Activated naive CD4-positive, alpha-beta T cell treated with anti-CD3 and anti-CD28 coated beads, Interleukin-2, amount 50 U/mL, for 24 hours (primary cell): ENCODE measurements around the gene SH2D2A.

Source experiments
- H3K27ac Mint-ChIP-seq: one replicate; pipeline ENCODE4 v1.8.0; 2021; ENCODE audit warnings: mild to moderate bottlenecking, mixed read lengths
- H3K27me3 Mint-ChIP-seq: one replicate; pipeline ENCODE4 v1.8.0; 2021; ENCODE audit warnings: mixed read lengths
- H3K36me3 Mint-ChIP-seq: one replicate; pipeline ENCODE4 v1.8.0; 2021; ENCODE audit warnings: mixed read lengths
- H3K4me1 Mint-ChIP-seq: one replicate; pipeline ENCODE4 v1.8.0; 2021; ENCODE audit warnings: mixed read lengths
- H3K4me3 Mint-ChIP-seq: one replicate; pipeline ENCODE4 v1.8.0; 2021; ENCODE audit warnings: mild to moderate bottlenecking, mixed read lengths
- H3K9me3 Mint-ChIP-seq: one replicate; pipeline ENCODE4 v1.8.0; 2021; ENCODE audit warnings: mixed read lengths

The SH2D2A gene

DNA sequence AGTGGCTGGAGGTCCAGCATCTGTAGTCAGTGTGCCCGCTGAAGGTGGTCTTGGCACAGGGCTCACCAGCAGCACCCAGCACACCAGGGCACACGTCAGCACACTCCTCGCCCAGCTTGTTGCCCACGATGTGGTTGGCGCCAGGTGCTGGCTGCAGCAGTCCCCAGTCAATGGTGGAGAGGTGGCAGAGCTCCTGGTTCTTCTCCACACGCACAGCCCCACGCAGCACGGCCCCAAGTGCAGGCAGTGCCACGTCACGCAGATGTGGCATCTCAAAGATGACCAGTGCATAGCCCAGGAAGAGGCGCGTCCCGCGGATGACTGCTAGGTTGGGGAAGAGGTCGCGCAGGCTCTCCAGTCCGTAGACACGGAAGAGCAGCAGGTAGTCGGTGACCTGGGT, 37.1 kb upstream of the SH2D2A start:
- Mint-ChIP-seq H3K9me3 (no peaks in the 10 kb centered on the region), H3K27me3 (peaks cover 6% of the 10 kb centered on the region), H3K4me1 (peaks cover 9% of the 10 kb centered on the region), H3K27ac (no peak overlapping the region), H3K36me3 (no peaks in the 10 kb centered on the region), H3K4me3 (no peak overlapping the region)

- Mint-ChIP-seq H3K9me3 (no peaks in the 10 kb centered on the region), H3K36me3 (no peaks in the 10 kb centered on the region), H3K4me1 (peaks cover 14% of the 10 kb centered on the region), H3K4me3 (no peak overlapping the region), H3K27ac (no peak overlapping the region), H3K27me3 (peaks cover 2% of the 10 kb centered on the region)
Measured at GRCh38 chr1:156852418-156852874, 35.8 kb upstream of the SH2D2A start.

GRCh38 chr1:156851779-156852417, 35.2 kb upstream of the SH2D2A start:
- Mint-ChIP-seq H3K27me3 (peaks cover 3% of the 10 kb centered on the region), H3K27ac (no peak overlapping the region), H3K4me1 (peaks cover 18% of the 10 kb centered on the region), H3K9me3 (no peaks in the 10 kb centered on the region), H3K36me3 (no peaks in the 10 kb centered on the region), H3K4me3 (no peak overlapping the region)

- Mint-ChIP-seq H3K27ac (no peak overlapping the region), H3K4me3 (peak overlapping the region; percentile 47), H3K36me3 (no peaks in the 10 kb centered on the region), H3K9me3 (no peaks in the 10 kb centered on the region), H3K4me1 (peaks cover 32% of the 10 kb centered on the region), H3K27me3 (peaks cover 11% of the 10 kb centered on the region)
Measured at GRCh38 chr1:156849151-156849496, 32.5 kb upstream of the SH2D2A start.

- Mint-ChIP-seq H3K36me3 (no peaks in the 10 kb centered on the region), H3K4me3 (peak overlapping the region; percentile 47), H3K4me1 (peaks cover 36% of the 10 kb centered on the region), H3K9me3 (no peaks in the 10 kb centered on the region), H3K27me3 (peaks cover 16% of the 10 kb centered on the region), H3K27ac (no peak overlapping the region)
Measured at GRCh38 chr1:156848461-156849150, 32.0 kb upstream of the SH2D2A start.

GRCh38 chr1:156847591-156848460, 31.2 kb upstream of the SH2D2A start:
- Mint-ChIP-seq H3K9me3 (no peaks in the 10 kb centered on the region), H3K4me3 (peak overlapping the region; percentile 8), H3K36me3 (no peaks in the 10 kb centered on the region), H3K27me3 (peaks cover 22% of the 10 kb centered on the region), H3K27ac (no peak overlapping the region), H3K4me1 (peaks cover 36% of the 10 kb centered on the region)

GRCh38 chr1:156846643-156847042, 30.0 kb upstream of the SH2D2A start:
- Mint-ChIP-seq H3K27me3 (peaks cover 28% of the 10 kb centered on the region), H3K4me3 (no peak overlapping the region), H3K4me1 (peaks cover 36% of the 10 kb centered on the region), H3K9me3 (no peaks in the 10 kb centered on the region), H3K36me3 (no peaks in the 10 kb centered on the region), H3K27ac (no peak overlapping the region)

- Mint-ChIP-seq H3K4me1 (peaks cover 36% of the 10 kb centered on the region), H3K9me3 (no peaks in the 10 kb centered on the region), H3K27ac (peak overlapping the region; percentile 51), H3K4me3 (no peak overlapping the region), H3K27me3 (peaks cover 29% of the 10 kb centered on the region), H3K36me3 (no peaks in the 10 kb centered on the region)
Measured at GRCh38 chr1:156845953-156846545, 29.4 kb upstream of the SH2D2A start.

DNA sequence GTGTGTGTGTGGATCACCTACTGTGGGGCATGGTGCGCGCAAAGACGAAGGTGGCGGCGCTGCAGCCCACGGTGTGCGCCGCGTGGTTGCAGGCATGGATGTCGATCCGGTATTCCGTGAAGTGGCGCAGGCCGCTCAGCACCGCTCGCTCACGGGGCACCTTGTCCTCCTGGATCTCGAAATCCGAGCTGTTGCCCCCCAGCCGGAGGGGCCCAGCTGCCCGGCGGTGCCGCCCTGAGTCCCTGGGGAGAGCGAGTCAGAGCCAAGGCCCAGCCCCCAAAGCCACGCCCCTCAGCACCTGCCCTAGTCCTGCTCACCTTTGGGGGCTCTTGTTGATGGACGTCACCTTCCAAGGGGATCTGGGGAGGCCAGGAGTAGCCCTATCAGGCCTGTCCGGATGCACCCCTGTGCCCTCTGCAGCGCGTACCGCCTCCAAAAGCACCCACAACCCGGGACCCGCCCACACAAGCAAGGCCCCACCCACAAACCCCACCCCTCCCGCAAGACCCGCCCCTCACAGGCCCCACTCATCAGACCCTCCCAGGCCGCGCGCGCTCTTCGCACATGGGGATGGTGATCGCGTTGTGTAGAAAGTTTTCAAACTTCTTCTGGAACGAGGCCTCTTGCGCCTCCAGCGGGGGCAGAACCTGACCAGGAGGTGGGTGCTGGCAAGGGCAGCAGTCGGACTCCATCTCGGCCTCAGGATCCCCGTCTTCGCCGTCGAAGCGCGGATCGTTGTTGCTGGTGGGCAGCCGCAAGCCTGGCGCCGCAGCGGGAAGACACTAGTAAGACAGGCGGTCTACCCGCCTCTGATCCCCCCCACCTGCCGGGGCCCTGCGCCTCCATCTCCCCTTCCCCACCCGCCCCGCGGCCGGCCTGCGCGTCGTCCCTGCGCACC, 28.7 kb upstream of the SH2D2A start:
- Mint-ChIP-seq H3K27ac (no peak overlapping the region), H3K9me3 (no peaks in the 10 kb centered on the region), H3K36me3 (no peaks in the 10 kb centered on the region), H3K27me3 (peaks cover 33% of the 10 kb centered on the region), H3K4me3 (peak overlapping the region; percentile 73), H3K4me1 (peaks cover 36% of the 10 kb centered on the region)

GRCh38 chr1:156844638-156845037, 28.0 kb upstream of the SH2D2A start:
- Mint-ChIP-seq H3K4me3 (peak overlapping the region; percentile 52), H3K27me3 (peaks cover 35% of the 10 kb centered on the region), H3K36me3 (no peaks in the 10 kb centered on the region), H3K27ac (no peak overlapping the region), H3K9me3 (no peaks in the 10 kb centered on the region), H3K4me1 (peaks cover 36% of the 10 kb centered on the region)

- no peaks in the 10 kb centered on the region for H3K9me3 Mint-ChIP-seq
- peaks cover 35% of the 10 kb centered on the region for H3K4me1 Mint-ChIP-seq
- H3K27me3 Mint-ChIP-seq, result peaks cover 37% of the 10 kb centered on the region
- no peak overlapping the region for H3K27ac Mint-ChIP-seq
- no peak overlapping the region for H3K4me3 Mint-ChIP-seq
- no peaks in the 10 kb centered on the region for H3K36me3 Mint-ChIP-seq
Measured at GRCh38 chr1:156844102-156844501, 27.5 kb upstream of the SH2D2A start.

DNA sequence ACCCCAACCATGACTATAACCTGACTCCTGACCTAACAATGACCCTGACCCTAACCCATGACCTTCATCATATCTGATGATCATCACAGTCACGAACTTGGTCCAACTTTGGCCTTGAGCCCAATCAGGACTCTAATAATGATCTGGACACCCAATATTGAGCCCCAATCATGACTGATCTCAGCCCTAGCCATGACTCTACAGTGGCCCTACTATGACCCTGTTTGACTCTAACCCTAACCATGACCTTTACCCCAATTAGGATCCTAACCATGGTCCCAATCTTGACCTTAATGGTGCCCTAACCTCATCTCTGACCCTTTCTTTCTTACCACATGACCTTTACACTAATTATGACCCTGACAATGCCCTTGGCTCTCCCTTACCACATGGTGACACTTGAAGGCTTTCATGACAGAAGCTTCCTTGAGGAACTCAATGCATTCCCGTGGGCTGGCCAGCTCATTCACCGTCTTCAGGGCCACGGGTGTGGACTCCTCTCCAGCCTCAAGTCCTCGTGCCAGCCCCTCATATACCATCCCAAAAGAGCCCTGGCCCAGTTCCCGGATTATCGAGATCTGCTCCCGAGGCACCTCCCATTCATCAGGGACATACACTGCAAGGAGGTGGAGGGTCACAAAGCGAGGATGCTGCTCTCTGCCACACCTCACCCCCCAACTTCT, 26.1 kb upstream of the SH2D2A start:
- H3K9me3 Mint-ChIP-seq, result no peaks in the 10 kb centered on the region
- peaks cover 39% of the 10 kb centered on the region for H3K27me3 Mint-ChIP-seq
- H3K27ac Mint-ChIP-seq, result no peak overlapping the region
- H3K36me3 Mint-ChIP-seq, result no peaks in the 10 kb centered on the region
- H3K4me3 Mint-ChIP-seq, result no peak overlapping the region
- H3K4me1 Mint-ChIP-seq, result peaks cover 27% of the 10 kb centered on the region

DNA sequence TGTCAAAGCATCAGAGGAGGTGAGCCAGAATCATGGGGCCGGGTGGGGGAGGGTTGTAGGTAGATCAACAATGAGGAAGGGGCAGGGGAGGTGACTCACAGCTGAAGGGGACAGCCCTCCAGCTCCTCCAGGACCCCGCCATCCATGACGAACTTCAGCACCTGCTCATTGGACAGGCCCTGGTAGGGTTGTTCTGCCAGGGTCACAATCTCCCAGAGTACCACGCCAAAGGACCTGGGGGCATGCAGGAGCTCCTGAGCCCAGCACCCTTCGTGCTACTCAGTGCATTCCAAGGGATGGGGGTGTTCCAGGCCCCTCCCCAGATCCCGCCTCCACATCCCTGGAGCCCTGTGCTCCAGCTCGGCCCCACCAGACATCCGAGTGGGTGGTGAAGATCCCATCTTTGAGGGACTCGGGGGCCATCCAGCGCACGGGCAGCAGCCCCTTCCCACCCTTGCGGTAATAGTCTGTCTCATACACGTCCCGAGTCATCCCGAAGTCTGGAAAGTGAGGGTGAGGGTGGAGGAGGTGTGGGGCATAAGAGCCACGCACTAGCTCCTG, 24.7 kb upstream of the SH2D2A start:
- Mint-ChIP-seq H3K36me3 (no peaks in the 10 kb centered on the region), H3K4me1 (peaks cover 24% of the 10 kb centered on the region), H3K4me3 (no peak overlapping the region), H3K27me3 (peaks cover 37% of the 10 kb centered on the region), H3K27ac (no peak overlapping the region), H3K9me3 (no peaks in the 10 kb centered on the region)

- Mint-ChIP-seq H3K9me3 (no peaks in the 10 kb centered on the region), H3K4me1 (peaks cover 26% of the 10 kb centered on the region), H3K4me3 (no peak overlapping the region), H3K27ac (peak overlapping the region; percentile 46), H3K36me3 (no peaks in the 10 kb centered on the region), H3K27me3 (peaks cover 34% of the 10 kb centered on the region)
Measured at GRCh38 chr1:156840898-156841279, 24.2 kb upstream of the SH2D2A start.
